ENCODE measurements around the gene PANK2.
"Not testable (repeated sequence)": the region's sequence is repeated elsewhere in the genome, so short reads cannot be mapped to it uniquely, and the experiment has no call there.

PANK2 gene

DNA sequence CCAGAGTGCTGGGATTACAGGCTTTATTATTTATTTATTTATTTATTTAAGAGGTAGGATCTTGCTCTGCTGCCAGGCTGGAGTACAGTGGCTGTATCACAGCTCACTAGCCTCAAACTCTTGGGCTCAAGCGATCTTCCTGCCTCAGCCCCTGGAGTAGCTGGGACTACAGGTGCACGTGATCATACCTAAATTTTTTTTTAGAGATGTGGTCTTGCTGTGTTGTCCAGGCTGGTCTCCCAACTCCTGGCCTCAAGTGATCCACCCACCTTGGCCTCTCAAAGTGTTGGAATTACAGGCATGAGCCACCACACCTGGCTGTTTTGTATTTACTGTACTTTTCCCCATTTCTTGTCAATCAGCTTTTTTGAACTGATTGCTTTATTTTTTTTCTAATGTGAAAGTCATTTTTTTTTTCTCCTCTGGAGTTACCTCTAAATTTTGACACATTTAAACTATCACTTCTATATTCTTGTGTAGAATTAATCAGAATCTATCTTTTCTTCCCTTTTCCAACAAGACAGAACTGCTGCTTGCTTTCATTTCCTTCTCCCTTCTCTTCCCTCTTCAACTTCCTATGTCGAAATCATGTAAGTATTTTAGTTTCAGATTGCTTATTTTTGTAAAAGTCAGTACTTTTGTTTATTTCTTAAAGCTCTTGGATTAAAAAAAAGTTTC lies 12.0 kb downstream of the PANK2 start:
- DNase-seq (ENCODE audit: low spot score) = no peak

DNA sequence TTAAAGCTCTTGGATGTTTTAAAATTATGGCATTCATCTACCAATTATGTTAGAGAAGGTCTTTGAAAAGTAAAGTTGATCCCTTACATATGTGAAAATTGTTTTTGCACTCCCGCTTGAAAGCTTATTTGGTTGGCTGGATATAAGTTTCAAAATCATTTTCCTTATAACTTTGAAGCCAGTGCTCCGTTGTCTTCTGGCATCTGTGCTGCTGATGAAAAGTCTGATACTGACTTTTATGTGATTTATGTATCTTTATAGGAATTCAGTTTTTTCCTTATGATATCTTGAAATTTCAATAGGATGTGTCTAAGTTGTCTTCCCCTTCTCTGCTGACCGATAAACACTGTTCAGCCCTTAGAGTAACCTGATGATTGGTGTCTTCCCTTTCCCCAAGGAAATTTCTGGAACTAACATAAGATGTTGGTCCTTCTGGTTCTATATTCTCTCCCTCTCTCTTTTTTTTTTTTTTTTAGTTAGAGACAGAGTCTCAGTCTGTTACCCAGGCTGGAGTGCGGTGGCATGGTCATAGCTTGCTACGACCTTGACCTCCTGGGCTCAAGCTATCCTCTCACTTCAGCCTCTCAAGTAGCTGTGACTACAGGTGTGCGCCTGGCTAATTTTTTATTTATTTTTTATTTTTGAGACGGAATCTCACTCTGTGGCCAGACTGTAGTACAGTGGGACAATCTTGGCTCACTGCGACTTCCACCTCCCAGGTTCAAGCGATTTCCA lies 12.7 kb downstream of the PANK2 start:
- DNase-seq (ENCODE audit: low spot score) = no peak

DNA sequence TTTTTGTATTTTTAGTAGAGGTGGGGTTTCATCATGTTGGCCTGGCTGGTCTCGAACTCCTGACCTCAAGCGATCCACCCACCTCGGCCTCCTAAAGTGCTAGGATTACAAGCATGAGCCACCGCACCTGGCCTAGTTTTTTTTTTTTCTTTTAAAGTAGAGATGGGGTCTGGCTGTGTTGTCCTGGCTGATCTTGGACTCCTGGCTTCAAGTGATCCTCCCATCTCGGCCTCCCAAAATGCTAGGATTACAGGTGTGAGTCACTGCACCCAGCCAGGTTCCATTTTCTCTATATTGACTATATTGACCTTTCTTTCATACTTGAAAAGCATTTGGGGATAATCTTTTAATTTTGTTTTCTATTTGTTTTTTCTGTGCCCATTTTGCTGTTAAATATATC lies 13.3 kb downstream of the PANK2 start:
- DNase-seq (ENCODE audit: low spot score) = no peak

DNA sequence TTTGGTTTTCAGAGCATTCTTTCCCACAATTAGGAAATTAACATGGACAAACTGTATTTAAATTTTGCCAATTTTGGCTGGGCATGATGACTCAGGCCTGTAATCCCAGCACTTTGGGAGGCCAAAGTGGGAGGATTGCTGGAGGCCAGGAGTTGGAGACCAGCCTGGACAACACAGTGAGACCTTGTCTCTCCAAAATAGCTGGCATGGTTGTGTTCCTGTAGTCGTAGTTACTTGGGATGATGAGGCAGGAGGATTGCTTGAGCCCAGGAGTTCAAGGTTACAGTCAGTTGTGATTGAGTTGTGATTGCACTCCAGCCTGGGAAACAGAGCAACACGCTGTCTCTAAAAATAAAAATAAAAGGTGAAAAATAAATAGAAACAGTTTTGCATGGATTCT lies 15.0 kb downstream of the PANK2 start:
- no peak for DNase-seq (ENCODE audit: low spot score)

DNA sequence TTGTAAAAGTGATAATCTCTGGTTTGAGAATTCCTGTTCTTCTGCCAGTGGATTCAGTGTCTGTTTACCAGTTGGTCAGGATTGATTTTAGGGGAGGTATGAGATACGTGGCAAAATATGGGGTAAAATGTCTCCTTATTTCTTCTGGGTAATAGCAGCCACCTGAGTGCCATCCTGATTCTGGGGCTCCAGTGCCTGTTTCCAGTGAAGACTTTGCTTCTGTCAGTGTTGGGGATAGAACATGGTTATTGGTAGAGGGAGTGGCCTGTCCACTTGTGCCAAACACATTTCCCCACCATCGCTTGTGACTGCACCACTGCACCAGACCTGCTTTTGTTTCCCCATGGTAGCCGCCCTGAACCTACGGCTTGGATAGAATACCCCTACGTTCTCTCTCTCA lies 15.7 kb downstream of the PANK2 start:
- no peak for DNase-seq (ENCODE audit: low spot score)

DNA sequence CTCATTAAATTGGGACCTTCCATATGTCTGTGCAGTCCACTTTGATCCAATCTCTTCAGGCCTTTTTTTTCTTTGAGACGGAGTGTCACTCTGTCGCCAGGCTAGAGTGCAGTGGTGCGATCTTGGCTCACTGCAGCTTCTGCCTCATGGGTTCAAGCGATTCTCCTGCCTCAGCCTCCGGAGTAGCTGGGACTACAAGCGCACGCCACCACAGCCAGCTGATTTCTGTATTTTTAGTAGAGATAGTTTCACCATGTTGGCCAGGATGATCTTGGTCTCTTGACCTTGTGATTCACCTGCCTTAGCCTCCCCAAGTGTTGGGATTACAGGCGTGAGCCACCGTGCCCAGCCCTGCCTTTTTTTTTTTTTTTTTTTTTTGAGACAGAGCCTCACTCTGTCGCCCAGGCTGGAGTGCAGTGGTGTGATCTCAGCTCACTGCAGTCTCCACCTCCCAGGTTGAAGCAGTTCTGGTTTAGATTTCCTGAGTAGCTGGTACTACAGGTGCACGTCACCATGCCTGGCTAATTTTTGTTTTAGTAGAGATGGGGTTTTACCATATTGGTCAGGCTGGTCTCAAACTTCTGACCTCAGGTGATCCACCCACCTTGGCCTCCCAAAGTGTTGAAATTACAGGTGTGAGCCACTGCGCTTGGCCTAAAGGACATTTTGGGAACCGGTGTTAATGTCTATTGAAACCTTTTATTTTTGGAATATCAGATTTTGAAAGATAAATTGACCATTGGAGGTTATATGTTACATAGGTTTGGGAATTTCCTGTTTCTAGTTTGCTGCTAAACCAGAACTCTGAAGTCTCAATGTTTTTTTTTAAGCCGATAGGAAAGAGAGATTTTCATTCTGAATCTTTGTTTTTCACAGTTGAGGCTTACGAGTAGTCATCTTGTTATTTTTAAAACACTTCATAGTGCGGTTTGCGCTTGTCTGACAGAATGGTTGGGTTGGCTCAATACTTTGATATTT lies 17.8 kb downstream of the PANK2 start:
- not testable (repeated sequence) for DNase-seq (ENCODE audit: low spot score)

DNA sequence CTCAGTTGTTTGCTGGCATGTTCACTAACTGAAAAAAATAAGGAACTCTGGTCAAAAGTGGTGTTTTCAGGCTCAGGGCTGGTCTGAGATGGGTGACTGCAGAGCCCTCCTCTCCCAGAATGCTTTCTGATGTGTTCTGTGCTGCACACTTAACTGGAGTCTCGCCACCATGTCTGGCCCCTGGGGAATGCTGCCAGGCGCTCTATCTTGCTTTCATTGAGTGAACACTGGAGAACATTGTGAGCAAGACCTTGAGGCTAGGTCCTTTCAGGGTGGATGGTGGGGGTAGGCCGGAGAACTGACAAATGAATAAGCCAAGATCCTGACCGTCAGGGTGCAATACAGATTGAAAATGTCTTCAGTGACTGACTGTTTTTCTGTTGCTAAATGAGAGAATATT lies 19.5 kb downstream of the PANK2 start:
- no peak for DNase-seq (ENCODE audit: low spot score)

DNA sequence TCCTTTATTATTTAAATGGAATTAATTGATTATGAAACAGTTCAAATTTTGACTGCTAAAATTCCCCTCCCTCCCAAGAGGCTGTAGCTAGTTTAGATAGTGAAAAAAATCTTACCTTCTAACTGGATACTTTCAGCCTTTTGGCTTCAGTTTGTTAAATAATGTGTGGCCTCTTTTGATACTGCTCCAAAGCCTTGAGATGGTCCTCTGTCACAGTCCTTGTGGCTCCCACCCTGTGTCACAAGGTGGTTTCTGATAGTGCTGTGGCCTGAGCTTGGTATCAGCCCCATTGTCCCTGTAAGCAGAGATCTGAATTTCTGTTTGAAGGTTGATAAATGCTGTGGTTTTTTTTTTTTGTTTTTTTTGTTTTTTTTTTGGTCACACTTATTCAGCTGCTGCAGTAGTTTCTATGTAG lies 20.8 kb downstream of the PANK2 start:
- no peak for DNase-seq (ENCODE audit: low spot score)

DNA sequence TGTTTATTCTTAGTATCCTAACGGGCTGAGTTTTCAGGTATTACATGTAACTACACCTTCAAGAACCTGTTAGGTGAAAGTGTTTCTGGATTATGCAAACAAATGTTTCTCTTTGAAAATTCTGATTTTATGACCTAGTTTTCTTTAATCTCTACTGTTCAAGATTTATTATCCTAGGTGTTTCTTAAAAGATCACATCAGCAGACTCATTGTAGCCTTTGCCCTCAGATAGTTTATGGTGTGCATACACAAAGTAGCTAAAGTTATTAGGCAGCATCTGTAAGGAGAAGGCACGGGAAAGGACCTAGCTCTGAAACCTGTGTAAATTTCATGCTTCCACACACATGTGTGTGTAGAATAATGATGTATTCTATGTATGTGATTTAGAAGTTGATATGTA lies 21.7 kb downstream of the PANK2 start:
- DNase-seq (ENCODE audit: low spot score) = no peak

DNA sequence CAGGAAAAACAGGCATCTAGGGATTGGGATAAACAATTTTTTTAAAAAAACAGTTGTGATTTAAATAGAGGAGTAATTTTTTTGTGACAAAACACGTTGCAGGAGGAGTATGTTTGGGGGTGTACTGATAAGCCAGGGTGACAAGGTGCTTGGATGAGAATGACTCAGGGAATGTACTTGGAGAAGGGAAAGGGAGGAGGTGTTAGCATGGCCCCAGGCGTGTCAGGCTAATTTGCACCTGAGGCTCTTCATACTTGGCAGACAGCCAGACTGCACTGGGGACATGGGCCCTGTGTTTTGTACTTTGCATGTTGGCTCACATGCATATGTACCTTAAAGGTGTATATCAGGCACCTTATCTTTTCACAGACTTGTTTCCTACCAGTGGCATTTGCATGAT lies 22.8 kb downstream of the PANK2 start:
- no peak for DNase-seq (ENCODE audit: low spot score)

DNA sequence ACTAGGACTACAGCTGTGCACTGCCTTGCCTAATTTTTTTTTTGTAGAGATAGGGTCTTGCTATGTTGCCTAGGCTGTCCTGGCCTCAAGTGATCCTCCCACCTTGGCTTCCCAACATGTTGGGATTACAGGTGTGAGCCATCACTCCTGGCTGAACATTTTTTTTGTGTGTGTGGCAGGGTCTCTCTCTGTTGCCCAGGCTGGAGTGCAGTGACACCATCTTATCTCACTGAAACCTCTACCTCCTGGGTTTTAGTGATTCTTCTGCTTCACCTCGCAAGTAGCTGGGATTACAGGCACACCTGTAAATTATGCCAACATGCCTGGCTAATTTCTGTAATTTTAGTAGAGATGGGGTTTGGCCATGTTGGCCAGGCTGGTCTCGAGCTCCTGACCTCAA lies 25.3 kb downstream of the PANK2 start:
- no peak for DNase-seq (ENCODE audit: low spot score)

DNA sequence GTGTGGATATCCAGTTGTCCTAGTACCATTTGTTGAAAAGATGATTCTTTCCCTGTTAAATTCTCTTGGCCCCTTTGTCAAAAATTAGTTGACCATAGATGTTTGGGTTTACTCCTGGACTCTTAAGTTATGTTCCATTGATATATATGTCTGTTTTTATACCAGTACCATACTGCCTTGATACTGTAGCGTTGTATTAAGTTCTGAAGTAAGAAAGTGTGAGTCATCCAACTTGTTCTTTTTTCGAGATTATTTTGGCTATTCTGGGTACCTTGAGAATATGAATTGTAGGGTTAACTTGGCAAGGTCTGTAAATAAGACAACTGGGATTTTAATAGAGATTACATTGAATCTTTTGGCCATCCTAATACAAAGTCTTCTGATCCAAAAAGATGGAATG lies 26.5 kb downstream of the PANK2 start:
- no peak for DNase-seq (ENCODE audit: low spot score)

DNA sequence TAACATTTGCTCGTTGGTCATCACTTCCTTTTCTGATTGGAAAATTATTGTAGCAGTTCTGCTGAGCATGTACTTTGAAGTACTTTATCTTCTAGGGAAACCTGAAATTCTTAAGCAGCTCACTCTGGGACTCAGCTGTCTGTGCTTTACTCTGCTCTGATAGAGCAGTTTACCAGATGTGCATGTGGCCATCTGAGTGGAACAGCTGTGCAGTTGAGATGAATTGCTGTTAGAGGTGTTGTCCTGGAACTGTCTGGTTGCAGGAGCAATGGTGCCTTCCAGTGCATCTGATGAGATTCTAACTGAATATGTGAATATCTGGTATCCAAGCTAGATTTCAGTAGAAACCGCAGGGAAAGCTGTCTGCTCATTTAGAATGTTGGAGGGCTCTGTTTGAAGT lies 27.2 kb downstream of the PANK2 start:
- no peak for DNase-seq (ENCODE audit: low spot score)

DNA sequence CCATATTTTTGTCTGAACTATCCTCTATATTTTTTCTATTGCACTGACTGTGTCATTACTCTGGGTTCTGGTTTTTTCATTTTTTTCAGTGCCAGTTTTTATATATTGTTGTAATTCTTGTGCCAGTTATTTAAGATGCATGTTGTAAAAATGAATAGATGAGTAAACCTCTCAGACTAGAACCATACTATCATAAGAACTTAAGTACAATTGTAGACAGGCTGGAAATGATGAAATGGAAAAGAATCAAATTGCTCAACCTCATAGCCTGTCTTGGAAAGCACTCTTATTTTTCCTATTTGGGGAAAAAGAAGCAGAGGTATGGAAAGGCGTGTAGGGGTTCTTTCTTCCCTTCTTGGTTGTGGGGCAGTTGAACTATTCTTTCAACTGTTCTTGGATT lies 30.2 kb downstream of the PANK2 start:
- DNase-seq (ENCODE audit: low spot score) = no peak

DNA sequence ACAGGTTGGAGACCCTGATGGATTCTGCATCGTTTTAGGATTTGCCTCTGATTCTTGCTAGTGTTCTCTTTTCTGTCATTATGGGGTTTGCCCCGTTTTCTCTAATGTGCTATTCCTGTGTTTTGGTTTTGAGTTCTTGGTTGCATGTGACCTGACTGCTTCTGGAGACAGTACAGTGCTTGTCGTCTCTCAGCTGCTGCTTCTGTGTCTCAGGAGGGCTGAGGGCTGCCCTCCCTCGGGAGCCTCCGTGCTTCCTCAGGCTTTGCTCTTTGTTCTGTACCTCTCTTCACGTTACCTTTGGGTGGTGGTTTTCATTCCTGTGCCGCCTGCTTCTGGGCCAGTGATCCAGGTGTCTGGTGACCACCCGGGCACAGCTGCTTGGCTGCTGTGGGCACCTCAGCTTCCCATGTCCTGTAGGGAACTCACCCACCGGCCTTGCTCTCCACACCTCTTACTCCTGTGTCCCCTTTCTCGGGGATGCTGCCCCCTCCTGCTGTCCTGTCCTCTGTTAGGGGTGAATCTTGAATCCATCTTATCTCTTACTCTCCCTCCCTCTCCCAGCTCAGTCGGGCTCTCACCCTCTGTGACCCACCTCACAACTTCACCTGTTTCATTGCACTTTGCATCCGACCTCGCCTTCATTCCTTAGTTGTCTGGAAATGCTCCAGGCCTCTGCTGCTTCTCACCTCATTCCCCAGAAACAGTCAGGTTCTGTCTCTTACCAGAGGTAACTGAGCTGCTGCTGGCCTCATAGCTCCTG lies 33.2 kb downstream of the PANK2 start:
- no peak for DNase-seq (ENCODE audit: low spot score)

DNA sequence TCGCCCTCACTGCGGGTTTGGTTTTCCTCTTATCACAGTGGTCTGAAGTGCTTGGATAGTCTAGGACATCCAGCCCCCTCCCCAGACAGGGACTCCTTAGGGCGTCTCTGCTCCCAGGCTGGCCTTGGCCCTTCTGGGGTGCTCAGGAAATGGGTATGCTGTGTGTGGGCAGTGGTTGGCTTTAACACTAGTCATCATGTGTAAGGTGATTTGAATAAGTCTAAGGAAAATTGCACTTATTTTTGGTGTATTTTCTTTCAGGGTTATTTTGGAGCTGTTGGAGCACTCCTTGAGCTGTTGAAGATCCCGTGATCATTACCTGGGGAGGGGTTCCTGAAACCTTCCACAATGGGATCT lies 33.8 kb downstream of the PANK2 start:
- DNase-seq (ENCODE audit: low spot score) = no peak

DNA sequence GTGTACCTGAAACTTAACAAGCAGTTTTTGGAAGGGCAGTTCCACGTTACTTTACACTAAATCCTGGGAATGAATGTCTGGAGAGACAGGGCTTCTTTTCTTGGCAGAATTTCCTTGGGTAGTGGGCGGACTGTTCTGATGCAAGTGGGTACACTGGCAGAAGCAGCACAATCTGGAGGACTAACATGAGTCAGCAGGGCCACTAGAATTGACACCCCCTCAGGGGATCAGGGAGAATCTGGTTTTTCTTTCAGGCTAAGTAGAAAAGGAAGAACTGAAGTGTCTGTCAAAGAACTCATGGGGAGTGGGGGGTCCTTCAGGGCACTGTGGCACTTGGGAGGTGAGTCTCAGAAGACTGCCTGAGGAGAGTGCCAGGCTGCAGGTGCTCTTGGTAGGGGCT lies 34.6 kb downstream of the PANK2 start:
- no peak for DNase-seq (ENCODE audit: low spot score)

DNA sequence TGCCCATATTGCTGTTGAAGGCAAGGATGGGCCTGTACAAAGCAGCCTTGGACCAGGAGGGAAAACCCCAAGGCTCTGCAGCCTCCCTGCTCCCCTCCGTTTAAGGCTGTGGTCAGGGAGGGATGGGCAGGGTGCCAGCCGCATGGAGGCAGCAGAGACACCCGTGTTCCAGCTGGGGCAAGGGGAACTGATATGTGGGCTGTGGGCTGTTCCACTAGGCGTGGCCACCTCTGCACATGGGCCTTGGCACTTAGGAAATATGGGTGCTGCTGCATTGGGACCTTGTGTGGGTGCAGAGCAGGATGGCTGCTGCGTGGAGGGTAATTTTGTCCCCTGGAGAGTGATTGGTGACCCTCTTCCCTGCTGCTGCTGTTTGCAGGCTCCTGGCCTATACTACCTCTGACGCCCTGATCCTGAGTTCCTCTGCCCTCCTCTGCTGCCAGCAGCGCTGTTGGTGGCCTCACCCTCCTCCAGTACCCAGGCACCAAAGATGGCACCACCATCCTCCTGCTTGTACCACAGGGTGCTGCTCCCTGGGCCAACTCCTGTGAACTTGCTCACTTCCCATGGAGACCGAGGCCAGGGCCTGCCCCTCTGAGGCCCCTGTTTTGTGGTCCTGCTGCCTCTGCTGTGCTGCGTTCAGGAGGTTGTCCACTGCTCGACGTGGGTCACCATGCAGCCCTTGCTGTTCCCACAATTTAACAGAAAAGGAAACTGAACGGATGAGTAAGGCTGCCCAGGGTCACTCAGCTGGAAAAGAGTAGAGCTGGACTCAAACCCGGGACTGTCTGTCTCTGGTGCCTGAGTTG lies 35.3 kb downstream of the PANK2 start:
- no peak for DNase-seq (ENCODE audit: low spot score)

DNA sequence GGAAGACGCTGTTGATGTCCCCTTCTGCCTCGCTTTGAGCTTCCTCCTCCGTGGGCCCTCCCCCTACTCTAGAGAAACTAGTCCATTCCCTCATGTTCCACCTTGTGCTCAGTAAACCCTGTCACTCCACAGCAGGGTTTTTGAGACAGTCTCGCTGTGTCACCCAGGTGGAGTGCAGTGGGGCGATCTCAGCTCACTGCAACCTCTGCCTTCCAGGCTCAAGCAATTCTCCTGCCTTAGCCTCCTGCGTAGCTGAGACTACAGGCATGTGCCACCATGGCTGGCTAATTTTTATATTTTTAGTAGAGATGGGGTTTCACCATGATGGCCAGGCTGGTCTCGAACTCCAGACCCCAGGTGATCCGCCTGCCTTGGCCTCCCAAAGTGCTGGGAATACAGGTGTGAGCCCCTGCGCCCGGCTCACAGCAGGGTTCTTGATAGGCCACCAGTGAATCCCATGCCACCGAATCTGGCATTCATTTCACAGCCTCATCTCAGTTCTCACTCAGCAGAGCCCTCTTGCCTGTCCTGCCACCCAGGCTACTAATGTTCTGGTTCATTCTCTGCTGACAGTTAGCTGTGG lies 36.0 kb downstream of the PANK2 start:
- no peak for DNase-seq (ENCODE audit: low spot score)

DNA sequence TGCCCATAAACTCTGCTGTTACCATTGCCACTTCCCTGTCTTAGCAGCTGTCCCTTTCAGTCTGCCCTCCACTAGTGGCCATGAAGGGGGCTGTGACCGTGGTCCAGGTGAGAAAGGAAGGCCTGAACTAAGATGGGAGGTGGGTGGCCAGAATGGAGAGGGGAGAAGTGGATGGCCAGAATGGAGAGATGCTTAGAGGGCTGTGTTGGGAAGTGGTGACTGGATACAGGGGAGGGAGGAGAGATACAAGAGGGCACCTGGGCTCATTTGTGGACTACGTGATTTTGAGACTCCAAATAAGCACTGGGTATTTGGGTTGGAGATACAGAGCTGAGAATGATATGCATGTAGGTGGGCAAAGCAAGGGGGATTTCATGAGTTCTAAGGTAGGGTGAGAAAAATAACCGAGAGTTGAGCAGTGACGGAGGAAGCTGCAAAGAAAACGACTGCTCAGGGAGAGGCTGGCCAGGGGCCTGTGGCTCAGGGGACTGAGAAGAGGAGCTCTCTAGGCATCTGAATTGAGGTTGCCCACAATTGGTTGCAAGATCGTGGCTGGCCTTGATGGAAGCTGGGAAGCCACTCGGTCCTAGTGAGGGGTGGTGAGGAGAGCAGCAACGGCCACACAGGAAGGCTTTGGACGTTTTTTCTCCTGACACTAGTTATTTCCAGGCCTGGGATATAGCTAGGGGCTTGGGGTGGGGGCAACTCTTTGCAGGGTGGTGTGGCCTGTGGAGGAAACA lies 36.9 kb downstream of the PANK2 start:
- DNase-seq (ENCODE audit: low spot score) = no peak

All from HuH-7.5 (cell line).